Gastroesophageal sphincter (tissue), 4 donors: Measurements from ENCODE around the gene ARID5B. TPM values are rescaled to one million over a fixed set of nuclear protein-coding genes. Genes with fewer than 3 reads are reported as not detected.

Experiments
- ATAC-seq: fragments of 150-250 bp; one replicate; pipeline ENCODE4 v1.9.1; 2016; ENCODE audit warnings: mild to moderate bottlenecking, moderate library complexity
- H3K27ac ChIP-seq, 4 donors: fragments of 200-600 bp; sonication (generic) in 3 of 4; 1 replicate in 3 of 4; 2 replicates in 1 of 4; pipeline ENCODE4 v1.5.1; 2016 to 2019
- H3K27me3 ChIP-seq: fragments of 200-600 bp; sonication (generic); one replicate; pipeline ENCODE4 v1.5.1; 2019
- H3K36me3 ChIP-seq, 2 donors: fragments of 200-600 bp; sonication (generic); one replicate each; pipeline ENCODE4 v1.5.1; 2019; ENCODE audit warnings: control low read depth in 1 of 2
- H3K4me1 ChIP-seq, 3 donors: fragments of 200-600 bp; sonication (generic); 1 replicate in 2 of 3; 2 replicates in 1 of 3; pipeline ENCODE4 v1.5.1; 2016 to 2019; ENCODE audit warnings: control low read depth in 2 of 3
- H3K4me3 ChIP-seq, 2 donors: fragments of 200-600 bp; sonication (generic); one replicate each; pipeline ENCODE4 v1.5.1; 2019; ENCODE audit warnings: mild to moderate bottlenecking in 1 of 2, moderate library complexity in 1 of 2
- H3K9me3 ChIP-seq, 3 donors: fragments of 200-600 bp; sonication (generic); one replicate each; pipeline ENCODE4 v1.5.1; 2017 to 2019; ENCODE audit warnings: control low read depth in 2 of 3
- EP300 ChIP-seq: sonication (generic); formaldehyde crosslinking; IDR thresholded peaks from one replicate; pipeline ENCODE4 v1.6.1; 2017; ENCODE audit warnings: antibody characterized with exemption, mild to moderate bottlenecking
- POLR2A ChIP-seq, 2 donors: fragments of 450-650 bp; IDR thresholded peaks; one replicate each; pipeline ENCODE4 v1.6.1; 2017; ENCODE audit warnings: antibody characterized with exemption in 2 of 2, mild to moderate bottlenecking in 2 of 2, moderate library complexity in 1 of 2
- POLR2AphosphoS5 ChIP-seq: sonication (generic); formaldehyde crosslinking; IDR thresholded peaks from one replicate; pipeline ENCODE4 v1.6.1; 2017; ENCODE audit warnings: antibody characterized with exemption
- WGBS, 2 donors: methylation state at CpG; one replicate each; pipeline ENCODE4 v1.1.5; 2018; ENCODE audit warnings: low coverage in 1 of 2; 5-methylcytosine and 5-hydroxymethylcytosine counted together
- total RNA-seq, 4 donors: library from RNA; depleted of rRNA; stranded (reverse); fragments of >200 nt; gene quantifications; one replicate each; pipeline ENCODE4 v1.1.0, GENCODE V29; 2016
- TF ChIP-seq, protein P1 (sequence below), 4 experiments: fragments of 200-600 bp in 2 of 4; fragments of 450-650 bp in 2 of 4; sonication (generic) in 1 of 4; IDR thresholded peaks; one replicate each; pipeline ENCODE4 v1.5.1; 2017 to 2019; ENCODE audit warnings: antibody characterized with exemption in 4 of 4, mild to moderate bottlenecking in 2 of 4, moderate library complexity in 2 of 4

The ARID5B gene
- total RNA-seq, 4 donors from 2014 or later: 34.7 to 81.4 (median 62.5) TPM

DNA sequence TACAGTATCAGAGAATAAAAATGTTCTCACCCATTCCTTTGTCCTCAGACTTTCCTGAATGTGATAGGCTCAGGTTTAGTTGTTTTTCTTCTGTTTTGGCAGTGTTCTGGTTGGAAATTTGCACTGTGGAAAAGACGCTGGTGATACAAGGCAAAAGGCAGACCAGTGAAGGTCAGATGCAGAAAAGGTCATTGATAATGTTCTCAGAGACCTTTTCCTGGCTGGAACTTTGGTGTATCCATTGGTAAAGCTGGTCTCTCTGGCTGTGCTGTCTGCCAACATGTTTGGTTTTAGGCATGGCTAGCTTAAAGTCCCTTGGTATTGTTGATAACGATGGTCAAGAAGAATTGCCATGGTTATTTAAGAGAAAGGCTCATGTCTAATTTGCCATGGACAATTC is 11.5 kb downstream of the ARID5B start:
- no peaks in the 10 kb centered on the region for H3K36me3 ChIP-seq
- no peak for ATAC-seq
- WGBS, 2 donors: 88 to 90% methylated on average over 1 of the region's 2 CpGs

DNA sequence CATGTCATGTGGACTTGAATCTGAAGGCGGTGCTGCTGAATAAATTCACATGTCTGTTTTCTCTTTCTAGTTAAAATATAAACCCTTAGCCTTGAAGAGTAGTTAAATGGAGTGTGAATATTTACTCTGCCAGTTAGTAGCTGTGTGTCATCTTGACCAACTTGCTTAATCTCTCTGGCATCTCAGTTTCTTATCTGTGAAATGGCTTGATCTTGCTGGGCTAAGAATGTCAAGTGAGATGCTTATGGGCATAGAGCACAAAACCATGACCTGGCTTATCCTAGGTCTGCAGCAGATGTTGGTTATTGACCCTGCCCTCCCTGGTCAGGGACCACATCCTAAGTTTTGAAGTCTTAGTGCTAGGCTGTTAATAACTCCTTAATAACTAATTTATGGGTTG is 16.6 kb downstream of the ARID5B start:
- ATAC-seq: no peak
- 88 to 92% methylated on average over 1 of the region's 1 CpG for WGBS, 2 donors
- no peaks in the 10 kb centered on the region for H3K27me3 ChIP-seq
- H3K9me3 ChIP-seq: peaks cover 0 to 8% (median 0%) of the 10 kb centered on the region in 3 donors
- peaks cover 0 to 16% (median 0%) of the 10 kb centered on the region in 3 donors for H3K4me1 ChIP-seq
- no peaks in the 10 kb centered on the region for H3K36me3 ChIP-seq
- TF ChIP-seq, protein P1, sequence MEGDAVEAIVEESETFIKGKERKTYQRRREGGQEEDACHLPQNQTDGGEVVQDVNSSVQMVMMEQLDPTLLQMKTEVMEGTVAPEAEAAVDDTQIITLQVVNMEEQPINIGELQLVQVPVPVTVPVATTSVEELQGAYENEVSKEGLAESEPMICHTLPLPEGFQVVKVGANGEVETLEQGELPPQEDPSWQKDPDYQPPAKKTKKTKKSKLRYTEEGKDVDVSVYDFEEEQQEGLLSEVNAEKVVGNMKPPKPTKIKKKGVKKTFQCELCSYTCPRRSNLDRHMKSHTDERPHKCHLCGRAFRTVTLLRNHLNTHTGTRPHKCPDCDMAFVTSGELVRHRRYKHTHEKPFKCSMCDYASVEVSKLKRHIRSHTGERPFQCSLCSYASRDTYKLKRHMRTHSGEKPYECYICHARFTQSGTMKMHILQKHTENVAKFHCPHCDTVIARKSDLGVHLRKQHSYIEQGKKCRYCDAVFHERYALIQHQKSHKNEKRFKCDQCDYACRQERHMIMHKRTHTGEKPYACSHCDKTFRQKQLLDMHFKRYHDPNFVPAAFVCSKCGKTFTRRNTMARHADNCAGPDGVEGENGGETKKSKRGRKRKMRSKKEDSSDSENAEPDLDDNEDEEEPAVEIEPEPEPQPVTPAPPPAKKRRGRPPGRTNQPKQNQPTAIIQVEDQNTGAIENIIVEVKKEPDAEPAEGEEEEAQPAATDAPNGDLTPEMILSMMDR (IDR thresholded peaks at IDR 0.05): no peak
- H3K4me3 ChIP-seq: no peak overlapping the region
- no peak overlapping the region for H3K27ac ChIP-seq

More for the DNA sequence above, 11.5 kb downstream of the ARID5B start:
- Histone ChIP-seq H3K4me1 (peaks cover 0 to 26% (median 0%) of the 10 kb centered on the region in 3 donors), H3K9me3 (peaks cover 0 to 4% (median 0%) of the 10 kb centered on the region in 3 donors), H3K4me3 (no peak overlapping the region), H3K27me3 (no peaks in the 10 kb centered on the region), H3K27ac (no peak overlapping the region)
- TF ChIP-seq, protein P1 (IDR thresholded peaks at IDR 0.05): no peak
- no peak for TF ChIP-seq EP300
- no peak for TF ChIP-seq POLR2AphosphoS5
- TF ChIP-seq POLR2A (IDR thresholded peaks at IDR 0.05): no peak

- no peak for ATAC-seq
- Histone ChIP-seq H3K36me3 (no peaks in the 10 kb centered on the region), H3K4me3 (no peak overlapping the region), H3K4me1 (peaks cover 0 to 25% (median under 1%) of the 10 kb centered on the region in 3 donors), H3K27me3 (no peaks in the 10 kb centered on the region), H3K9me3 (peaks cover 0 to 8% (median 0%) of the 10 kb centered on the region in 3 donors), H3K27ac (no peak overlapping the region)
- no peak for TF ChIP-seq POLR2A (IDR thresholded peaks at IDR 0.05)
- TF ChIP-seq POLR2AphosphoS5: no peak
- no peak for TF ChIP-seq EP300
- TF ChIP-seq, protein P1 (IDR thresholded peaks at IDR 0.05): no peak
- WGBS, 2 donors: 83 to 94% methylated on average over 2 to 4 of the region's 4 CpGs
These were observed 17.5 kb downstream of the ARID5B start for GRCh38 chr10:61918989-61919388.

- no peak overlapping the region for H3K27ac ChIP-seq
- no peak overlapping the region for H3K4me3 ChIP-seq
- H3K27me3 ChIP-seq: no peaks in the 10 kb centered on the region
- no peak for ATAC-seq
- peaks cover 0 to 32% (median 3%) of the 10 kb centered on the region in 3 donors for H3K4me1 ChIP-seq
- WGBS, 2 donors: 55 to 64% methylated on average over 2 of the region's 2 CpGs
- no peaks in the 10 kb centered on the region for H3K36me3 ChIP-seq
- H3K9me3 ChIP-seq: peaks cover 0 to 8% (median 0%) of the 10 kb centered on the region in 3 donors
- TF ChIP-seq, protein P1 (IDR thresholded peaks at IDR 0.05): no peak
- TF ChIP-seq POLR2AphosphoS5 (no peak), POLR2A (IDR thresholded peaks at IDR 0.05) (no peak), EP300 (no peak)
These were observed 18.2 kb downstream of the ARID5B start for GRCh38 chr10:61919646-61920215.

DNA sequence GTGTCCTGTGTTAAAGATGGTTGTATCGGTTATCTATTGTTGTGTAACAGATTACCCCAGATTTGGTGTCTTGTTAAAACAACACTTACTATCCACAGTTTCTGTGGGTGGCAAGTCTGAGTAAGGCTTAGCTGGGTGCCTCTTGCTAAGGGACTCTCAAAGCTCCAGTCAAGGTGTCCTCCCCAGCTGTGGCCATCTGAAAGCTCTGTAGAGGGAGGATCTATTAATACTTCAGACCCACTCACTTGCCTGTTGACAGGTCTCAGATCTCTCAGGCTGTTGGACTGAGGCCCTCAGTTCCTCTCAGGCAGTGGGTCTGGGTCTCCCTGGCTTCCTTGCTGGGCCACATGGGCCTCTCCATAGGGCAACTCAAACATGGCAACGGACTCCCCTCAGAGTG is 19.6 kb downstream of the ARID5B start:
- no peaks in the 10 kb centered on the region for H3K36me3 ChIP-seq
- H3K27ac ChIP-seq: no peak overlapping the region
- H3K9me3 ChIP-seq: peaks cover 0 to 8% (median 0%) of the 10 kb centered on the region in 3 donors
- no peak for ATAC-seq
- peaks cover 0 to 46% (median 3%) of the 10 kb centered on the region in 3 donors for H3K4me1 ChIP-seq
- WGBS, 2 donors: 100% methylated on average over 1 to 2 of the region's 2 CpGs
- TF ChIP-seq POLR2AphosphoS5: no peak
- TF ChIP-seq POLR2A (IDR thresholded peaks at IDR 0.05): no peak
- TF ChIP-seq, protein P1 (IDR thresholded peaks at IDR 0.05): no peak
- TF ChIP-seq EP300: no peak
- no peaks in the 10 kb centered on the region for H3K27me3 ChIP-seq
- H3K4me3 ChIP-seq: no peak overlapping the region
